ENCODE measurements around the gene CIZ1.

Gene CIZ1

DNA sequence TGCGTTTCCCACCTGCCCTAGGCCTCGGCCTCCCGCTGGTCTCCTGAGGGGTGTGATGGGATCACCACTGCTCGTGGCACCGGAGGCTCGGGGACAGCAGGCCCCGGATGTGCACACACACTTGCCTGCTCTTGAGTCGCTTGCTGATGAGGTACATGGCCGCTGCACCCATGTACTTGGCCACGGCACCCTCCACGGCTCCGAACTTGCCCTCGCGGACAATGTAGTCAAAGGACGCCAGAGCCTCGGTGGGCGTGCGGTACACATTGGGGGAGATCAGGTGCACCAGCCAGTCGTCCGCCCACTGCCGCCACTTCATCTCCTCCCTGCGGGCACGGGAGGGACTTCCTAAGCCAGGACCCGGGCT lies 68.6 kb downstream of the CIZ1 start:
- no peak overlapping the region for H3K27ac ChIP-seq
- TF ChIP-seq, protein P1, sequence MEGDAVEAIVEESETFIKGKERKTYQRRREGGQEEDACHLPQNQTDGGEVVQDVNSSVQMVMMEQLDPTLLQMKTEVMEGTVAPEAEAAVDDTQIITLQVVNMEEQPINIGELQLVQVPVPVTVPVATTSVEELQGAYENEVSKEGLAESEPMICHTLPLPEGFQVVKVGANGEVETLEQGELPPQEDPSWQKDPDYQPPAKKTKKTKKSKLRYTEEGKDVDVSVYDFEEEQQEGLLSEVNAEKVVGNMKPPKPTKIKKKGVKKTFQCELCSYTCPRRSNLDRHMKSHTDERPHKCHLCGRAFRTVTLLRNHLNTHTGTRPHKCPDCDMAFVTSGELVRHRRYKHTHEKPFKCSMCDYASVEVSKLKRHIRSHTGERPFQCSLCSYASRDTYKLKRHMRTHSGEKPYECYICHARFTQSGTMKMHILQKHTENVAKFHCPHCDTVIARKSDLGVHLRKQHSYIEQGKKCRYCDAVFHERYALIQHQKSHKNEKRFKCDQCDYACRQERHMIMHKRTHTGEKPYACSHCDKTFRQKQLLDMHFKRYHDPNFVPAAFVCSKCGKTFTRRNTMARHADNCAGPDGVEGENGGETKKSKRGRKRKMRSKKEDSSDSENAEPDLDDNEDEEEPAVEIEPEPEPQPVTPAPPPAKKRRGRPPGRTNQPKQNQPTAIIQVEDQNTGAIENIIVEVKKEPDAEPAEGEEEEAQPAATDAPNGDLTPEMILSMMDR (IDR thresholded peaks at IDR 0.05): no peak
- TF ChIP-seq ZFX (IDR thresholded peaks at IDR 0.05; ENCODE audit: borderline replicate concordance): no peak

DNA sequence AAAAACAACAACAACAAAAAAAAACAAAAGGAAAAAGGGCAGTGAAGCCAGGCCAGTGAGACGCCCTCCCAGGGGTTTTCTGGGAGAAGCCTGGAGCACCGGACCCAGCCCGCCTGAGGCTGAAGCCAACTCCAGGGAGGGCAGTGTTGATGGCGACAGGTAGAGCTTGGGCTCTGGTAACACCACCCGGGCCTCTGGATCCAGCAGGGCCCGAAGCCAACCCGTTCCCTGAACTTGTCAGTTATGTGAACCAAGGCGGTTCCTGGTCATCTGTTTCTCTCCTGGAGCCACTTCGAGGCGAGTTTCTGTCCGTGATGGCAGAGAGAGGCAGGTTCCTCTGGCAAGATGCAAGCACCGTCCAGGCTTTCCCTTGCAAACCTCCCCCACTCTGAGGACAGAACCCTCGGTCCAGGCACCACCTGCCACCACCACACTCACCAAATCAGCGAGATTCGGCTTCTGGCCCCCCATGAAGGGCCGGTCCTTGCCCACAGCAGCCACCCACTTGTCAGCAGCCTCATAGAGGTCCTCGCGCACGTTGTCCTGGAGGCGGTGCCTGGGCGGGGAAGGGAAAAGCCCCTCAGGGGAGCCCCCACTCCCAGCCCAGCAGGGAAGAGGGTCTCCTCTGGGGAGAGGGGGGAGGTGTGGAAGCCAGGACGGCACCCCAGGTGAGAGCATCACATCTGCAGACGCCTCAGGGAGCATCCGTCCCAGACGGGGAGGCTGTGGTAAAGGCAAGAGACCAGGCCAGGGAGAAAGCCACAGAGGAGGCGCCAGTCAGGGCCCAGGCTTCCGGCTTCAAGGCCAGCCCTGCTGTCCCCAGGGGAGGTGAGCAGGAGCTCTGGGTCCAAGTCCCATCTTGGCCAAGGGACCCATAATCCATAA lies 69.2 kb downstream of the CIZ1 start:
- TF ChIP-seq, protein P1 (IDR thresholded peaks at IDR 0.05): no peak
- no peak for TF ChIP-seq ZFX (IDR thresholded peaks at IDR 0.05; ENCODE audit: borderline replicate concordance)
- H3K27ac ChIP-seq: no peak overlapping the region

DNA sequence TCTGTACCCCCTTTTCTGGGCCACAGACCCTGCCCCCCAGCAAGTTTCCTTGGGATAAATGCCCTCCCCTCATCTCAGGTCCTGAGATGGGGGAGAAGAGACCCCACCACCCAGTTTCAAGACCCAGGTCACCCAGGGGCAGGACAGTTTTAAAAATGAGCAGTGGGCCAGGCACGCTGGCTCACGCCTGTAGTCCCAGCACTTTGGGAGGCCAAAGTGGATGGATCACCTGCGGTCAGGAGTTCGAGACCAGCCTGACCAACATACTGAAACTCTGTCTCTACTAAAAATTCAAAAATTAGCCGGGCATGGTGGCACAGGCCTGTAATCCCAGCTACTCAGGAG lies 69.9 kb downstream of the CIZ1 start:
- no peak overlapping the region for H3K27ac ChIP-seq
- TF ChIP-seq, protein P1 (IDR thresholded peaks at IDR 0.05): no peak

GRCh38 chr9:128120741-128121465 lies 70.5 kb downstream of the CIZ1 start:
- TF ChIP-seq, protein P1 (IDR thresholded peaks at IDR 0.05): no peak
- TF ChIP-seq ZFX (IDR thresholded peaks at IDR 0.05; ENCODE audit: borderline replicate concordance): no peak
- no peak overlapping the region for H3K27ac ChIP-seq

DNA sequence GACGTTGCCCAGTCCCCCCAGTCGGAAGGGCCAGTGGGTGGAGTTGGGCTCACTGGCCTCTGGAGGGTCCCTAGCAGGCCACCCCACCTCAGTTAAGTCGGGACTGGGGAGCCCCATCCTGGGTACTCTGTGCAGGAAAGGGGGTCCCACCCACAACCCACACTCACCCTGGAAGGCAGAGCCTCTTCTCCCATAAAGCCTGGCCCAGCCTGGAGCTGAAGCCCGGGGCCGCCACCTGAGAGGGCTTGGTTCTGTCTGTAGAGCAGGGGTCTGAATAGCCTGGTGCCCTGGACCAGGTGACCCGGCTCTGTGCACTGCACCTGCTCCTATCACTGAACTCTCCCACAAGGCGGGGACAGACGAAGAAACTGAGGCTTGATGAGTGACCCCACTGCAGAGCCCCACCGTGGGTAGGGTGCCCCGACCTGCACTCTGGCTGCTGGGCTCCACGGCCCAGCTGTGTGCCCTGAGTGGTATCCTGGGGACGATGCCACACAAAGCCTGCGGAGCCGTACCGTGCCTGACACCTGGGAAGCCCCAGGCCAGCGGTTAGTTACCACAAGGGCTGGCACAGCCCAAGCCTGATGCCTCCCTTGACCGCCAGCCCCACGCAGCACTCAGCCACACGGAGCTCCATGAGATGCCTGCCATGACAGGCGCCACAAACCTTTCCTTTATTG lies 71.2 kb downstream of the CIZ1 start:
- no peak for TF ChIP-seq ZFX (IDR thresholded peaks at IDR 0.05; ENCODE audit: borderline replicate concordance)
- TF ChIP-seq, protein P1 (IDR thresholded peaks at IDR 0.05): no peak
- H3K27ac ChIP-seq: no peak overlapping the region

DNA sequence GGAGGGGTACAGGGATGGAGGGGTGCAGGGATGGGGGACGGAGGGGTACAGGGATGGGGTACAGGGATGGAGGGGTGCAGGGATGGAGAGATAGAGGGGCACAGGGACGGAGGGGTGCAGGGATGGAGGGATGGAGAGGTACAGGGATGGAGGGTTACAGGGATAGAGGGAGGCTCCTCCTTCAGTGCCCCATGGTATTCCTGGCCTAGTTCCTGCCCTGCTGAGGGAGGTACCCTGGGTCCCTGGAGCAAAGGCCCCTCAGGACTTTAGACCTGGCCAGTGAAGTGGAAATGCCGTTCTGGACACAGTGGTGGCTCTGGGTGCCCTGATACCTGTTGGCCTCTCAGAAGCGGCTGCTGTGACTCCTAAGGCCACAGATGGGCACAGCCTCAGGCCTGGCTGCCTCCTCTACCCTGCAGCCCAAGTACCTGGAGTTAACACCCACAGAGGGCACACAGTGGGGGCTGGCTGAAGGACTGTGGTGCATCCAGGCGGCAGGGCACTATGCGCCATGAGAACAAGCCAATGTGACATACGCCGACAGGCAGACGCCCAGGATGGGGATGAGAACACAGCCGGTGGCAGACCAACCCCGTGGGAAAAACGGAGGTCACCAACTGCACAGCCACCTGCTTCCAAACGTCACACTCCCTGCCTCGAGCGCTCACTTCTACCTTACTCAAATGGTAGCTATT lies 72.3 kb downstream of the CIZ1 start:
- TF ChIP-seq ZFX (IDR thresholded peaks at IDR 0.05; ENCODE audit: borderline replicate concordance): no peak
- TF ChIP-seq, protein P1 (IDR thresholded peaks at IDR 0.05): no peak
- no peak overlapping the region for H3K27ac ChIP-seq

All from 22Rv1 (cell line).